Neural cell (in vitro differentiated cells): ENCODE measurements around the gene CORO2A. TPM values are rescaled to one million over a fixed set of nuclear protein-coding genes. Genes with fewer than 3 reads are reported as not detected.

Experiments used
- H2AFZ ChIP-seq: fragments of 200-600, 300-800 bp; sonication (generic), shearing (Covaris generic); 2 replicates; pipeline ENCODE4 v1.6.0; 2014; ENCODE audit warnings: low read depth, mild to moderate bottlenecking, antibody characterized with exemption, low read length, moderate library complexity
- H3F3A ChIP-seq: fragments of 200-600 bp; shearing (Covaris generic); 2 replicates; pipeline ENCODE4 v1.6.1; 2016; ENCODE audit warnings: mild to moderate bottlenecking, moderate library complexity, mixed read lengths, antibody characterized with exemption, low read length; ENCODE audit not compliant: insufficient read depth, poor library complexity, severe bottlenecking
- H3K27ac ChIP-seq: fragments of 200-600, 300-800 bp; sonication (generic), shearing (Covaris generic); 2 replicates; pipeline ENCODE4 v1.5.1; 2014; ENCODE audit warnings: mild to moderate bottlenecking, low read length, moderate library complexity
- H3K27me3 ChIP-seq: fragments of 300-800, 200-600 bp; sonication (generic), shearing (Covaris generic); 2 replicates; pipeline ENCODE4 v1.6.0; 2014; ENCODE audit warnings: mild to moderate bottlenecking, low read depth, low read length, moderate library complexity; ENCODE audit not compliant: insufficient read depth
- H3K36me3 ChIP-seq: fragments of 300-800, 200-600 bp; sonication (generic), shearing (Covaris generic); 2 replicates; pipeline ENCODE4 v1.5.1; 2014; ENCODE audit warnings: mild to moderate bottlenecking, antibody characterized with exemption, low read length, moderate library complexity; ENCODE audit not compliant: insufficient read depth
- H3K4me2 ChIP-seq: fragments of 300-800, 200-600 bp; sonication (generic), shearing (Covaris generic); 2 replicates; pipeline ENCODE4 v1.6.0; 2014; ENCODE audit warnings: mild to moderate bottlenecking, low read length
- H3K4me3 ChIP-seq: fragments of 300-800, 200-600 bp; sonication (generic), shearing (Covaris generic); 2 replicates; pipeline ENCODE4 v1.5.1; 2014; ENCODE audit warnings: mild to moderate bottlenecking, low read length, moderate library complexity
- H3K79me2 ChIP-seq: fragments of 200-600 bp; shearing (Covaris generic); replicated peaks from 2 replicates; pipeline ENCODE4 v1.6.0; 2014; ENCODE audit warnings: mild to moderate bottlenecking, low read length, moderate library complexity; ENCODE audit not compliant: insufficient read depth
- H3K9ac ChIP-seq: fragments of 300-800, 200-600 bp; sonication (generic), shearing (Covaris generic); 2 replicates; pipeline ENCODE4 v1.6.1; 2016; ENCODE audit warnings: mild to moderate bottlenecking, low read length, mixed read lengths
- H3K9me2 ChIP-seq: fragments of 200-600 bp; shearing (Covaris generic); 2 replicates; pipeline ENCODE4 v1.6.1; 2016; ENCODE audit warnings: mild to moderate bottlenecking, low read length, mixed read lengths; ENCODE audit not compliant: insufficient read depth
- H3K9me3 ChIP-seq: fragments of 200-600, 300-800 bp; sonication (generic), shearing (Covaris generic); 2 replicates; pipeline ENCODE4 v1.6.1; 2016; ENCODE audit warnings: mild to moderate bottlenecking, mixed run types, low read length, moderate library complexity, mixed read lengths
- H4K20me1 ChIP-seq: fragments of 200-600 bp; shearing (Covaris generic); 2 replicates; pipeline ENCODE4 v1.6.1; 2016; ENCODE audit warnings: mild to moderate bottlenecking, mixed run types; ENCODE audit not compliant: insufficient read depth
- CTCF ChIP-seq: fragments of 450-650 bp; IDR thresholded peaks from 2 replicates; pipeline ENCODE4 v1.5.1; 2014; ENCODE audit warnings: antibody characterized with exemption, mild to moderate bottlenecking, moderate library complexity; ENCODE audit not compliant: poor library complexity, severe bottlenecking
- EP300 ChIP-seq: fragments of 450-650 bp; conservative IDR thresholded peaks from 2 replicates; pipeline ENCODE4 v1.6.1; 2014; ENCODE audit warnings: antibody characterized with exemption, mild to moderate bottlenecking, moderate library complexity; ENCODE audit not compliant: poor library complexity, severe bottlenecking
- EZH2 ChIP-seq: fragments of 200-600, 300-800 bp; shearing (Covaris generic), sonication (generic); IDR thresholded peaks from 2 replicates; pipeline ENCODE4 v1.6.1; 2014; ENCODE audit warnings: antibody characterized with exemption, low read length, borderline replicate concordance, mild to moderate bottlenecking; ENCODE audit not compliant: insufficient read depth, poor library complexity, severe bottlenecking
- MXI1 ChIP-seq: fragments of 450-650 bp; conservative IDR thresholded peaks from 2 replicates; pipeline ENCODE4 v1.6.1; 2014; ENCODE audit warnings: antibody characterized with exemption, mild to moderate bottlenecking; ENCODE audit not compliant: poor library complexity, severe bottlenecking
- POLR2AphosphoS5 ChIP-seq: IDR thresholded peaks from 2 replicates; pipeline ENCODE4 v1.6.1; 2012
- RAD21 ChIP-seq: fragments of 450-650 bp; conservative IDR thresholded peaks from 2 replicates; pipeline ENCODE4 v1.6.1; 2014; ENCODE audit warnings: antibody characterized with exemption, mild to moderate bottlenecking, moderate library complexity
- SMC3 ChIP-seq: fragments of 450-650 bp; conservative IDR thresholded peaks from 2 replicates; pipeline ENCODE4 v1.6.1; 2014; ENCODE audit warnings: antibody characterized with exemption, mild to moderate bottlenecking, moderate library complexity; ENCODE audit not compliant: poor library complexity
- TAF1 ChIP-seq: IDR thresholded peaks from 2 replicates; pipeline ENCODE4 v1.6.1; 2012; ENCODE audit warnings: low read depth
- polyA plus RNA-seq: library from polyadenylated mRNA; depleted of rRNA; stranded (reverse); fragments of >200 nt; gene quantifications from 2 replicates; pipeline ENCODE4 v1.2.3, GENCODE V29; 2014
- TF ChIP-seq, protein P1 (sequence below): IDR thresholded peaks from 2 replicates; pipeline ENCODE4 v1.6.1; 2012; ENCODE audit warnings: borderline replicate concordance

Gene CORO2A
- polyA plus RNA-seq, 1 donor from 2014 or later: 1.9 TPM

GRCh38 chr9:98150164-98150563 lies 42.3 kb downstream of the CORO2A start:
- Histone ChIP-seq H2AFZ (no peak overlapping the region), H3K9me2 (no peaks in the 10 kb centered on the region), H3K4me3 (no peak overlapping the region), H3K27me3 (no peaks in the 10 kb centered on the region), H3K79me2 (no peaks in the 10 kb centered on the region), H4K20me1 (no peaks in the 10 kb centered on the region), H3K9me3 (no peaks in the 10 kb centered on the region), H3K36me3 (no peaks in the 10 kb centered on the region), H3K4me2 (no peak overlapping the region), H3K27ac (no peak overlapping the region), H3F3A (no peaks in the 10 kb centered on the region), H3K9ac (no peak overlapping the region)
- no peak for TF ChIP-seq SMC3
- no peak for TF ChIP-seq MXI1
- TF ChIP-seq, protein P1, sequence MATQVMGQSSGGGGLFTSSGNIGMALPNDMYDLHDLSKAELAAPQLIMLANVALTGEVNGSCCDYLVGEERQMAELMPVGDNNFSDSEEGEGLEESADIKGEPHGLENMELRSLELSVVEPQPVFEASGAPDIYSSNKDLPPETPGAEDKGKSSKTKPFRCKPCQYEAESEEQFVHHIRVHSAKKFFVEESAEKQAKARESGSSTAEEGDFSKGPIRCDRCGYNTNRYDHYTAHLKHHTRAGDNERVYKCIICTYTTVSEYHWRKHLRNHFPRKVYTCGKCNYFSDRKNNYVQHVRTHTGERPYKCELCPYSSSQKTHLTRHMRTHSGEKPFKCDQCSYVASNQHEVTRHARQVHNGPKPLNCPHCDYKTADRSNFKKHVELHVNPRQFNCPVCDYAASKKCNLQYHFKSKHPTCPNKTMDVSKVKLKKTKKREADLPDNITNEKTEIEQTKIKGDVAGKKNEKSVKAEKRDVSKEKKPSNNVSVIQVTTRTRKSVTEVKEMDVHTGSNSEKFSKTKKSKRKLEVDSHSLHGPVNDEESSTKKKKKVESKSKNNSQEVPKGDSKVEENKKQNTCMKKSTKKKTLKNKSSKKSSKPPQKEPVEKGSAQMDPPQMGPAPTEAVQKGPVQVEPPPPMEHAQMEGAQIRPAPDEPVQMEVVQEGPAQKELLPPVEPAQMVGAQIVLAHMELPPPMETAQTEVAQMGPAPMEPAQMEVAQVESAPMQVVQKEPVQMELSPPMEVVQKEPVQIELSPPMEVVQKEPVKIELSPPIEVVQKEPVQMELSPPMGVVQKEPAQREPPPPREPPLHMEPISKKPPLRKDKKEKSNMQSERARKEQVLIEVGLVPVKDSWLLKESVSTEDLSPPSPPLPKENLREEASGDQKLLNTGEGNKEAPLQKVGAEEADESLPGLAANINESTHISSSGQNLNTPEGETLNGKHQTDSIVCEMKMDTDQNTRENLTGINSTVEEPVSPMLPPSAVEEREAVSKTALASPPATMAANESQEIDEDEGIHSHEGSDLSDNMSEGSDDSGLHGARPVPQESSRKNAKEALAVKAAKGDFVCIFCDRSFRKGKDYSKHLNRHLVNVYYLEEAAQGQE: no peak
- TF ChIP-seq TAF1: no peak
- TF ChIP-seq CTCF: no peak
- no peak for TF ChIP-seq POLR2AphosphoS5
- no peak for TF ChIP-seq RAD21
- no peak for TF ChIP-seq EZH2
- TF ChIP-seq EP300: no peak

GRCh38 chr9:98149422-98149821 lies 43.0 kb downstream of the CORO2A start:
- TF ChIP-seq SMC3 (no peak), EP300 (no peak), POLR2AphosphoS5 (no peak)
- TF ChIP-seq, protein P1: no peak

More at GRCh38 chr9:98149422-98149821, 43.0 kb downstream of the CORO2A start:
- Histone ChIP-seq H3K9me3 (no peaks in the 10 kb centered on the region), H3K4me2 (no peak overlapping the region), H3F3A (no peaks in the 10 kb centered on the region), H3K4me3 (no peak overlapping the region), H3K27me3 (no peaks in the 10 kb centered on the region), H3K27ac (no peak overlapping the region), H3K9ac (no peak overlapping the region), H4K20me1 (no peaks in the 10 kb centered on the region), H2AFZ (no peak overlapping the region), H3K36me3 (no peaks in the 10 kb centered on the region), H3K79me2 (no peaks in the 10 kb centered on the region), H3K9me2 (no peaks in the 10 kb centered on the region)
